ENCODE data around the gene APBB2.

The APBB2 gene

GRCh38 chr4:41043465-41043864 lies 170.9 kb downstream of the APBB2 start:
- in situ Hi-C loops (cut with HindIII; ENCODE audit: low sequenced_read_pairs): no loop called here
- H3K4me3 ChIP-seq (ENCODE audit: low read depth, low read length): no peak overlapping the region
- no peak for DNase-seq (ENCODE audit: low read depth)
- no peak for TF ChIP-seq CTCF (IDR thresholded peaks at IDR 0.05; ENCODE audit: low read depth, low read length, missing control alignments)

GRCh38 chr4:41041551-41041950 lies 172.8 kb downstream of the APBB2 start:
- TF ChIP-seq CTCF (IDR thresholded peaks at IDR 0.05; ENCODE audit: low read depth, low read length, missing control alignments): no peak
- H3K4me3 ChIP-seq (ENCODE audit: low read depth, low read length): no peak overlapping the region
- DNase-seq (ENCODE audit: low read depth): no peak
- in situ Hi-C loops (cut with HindIII; ENCODE audit: low sequenced_read_pairs): no loop called here

GRCh38 chr4:41039317-41039716 lies 175.0 kb downstream of the APBB2 start:
- in situ Hi-C loops (cut with HindIII; ENCODE audit: low sequenced_read_pairs): no loop called here
- TF ChIP-seq CTCF (IDR thresholded peaks at IDR 0.05; ENCODE audit: low read depth, low read length, missing control alignments): no peak

GRCh38 chr4:41038304-41038703 lies 176.0 kb downstream of the APBB2 start:
- H3K4me3 ChIP-seq (ENCODE audit: low read depth, low read length): no peak overlapping the region
- in situ Hi-C loops (cut with HindIII; ENCODE audit: low sequenced_read_pairs): no loop called here
- TF ChIP-seq CTCF (IDR thresholded peaks at IDR 0.05; ENCODE audit: low read depth, low read length, missing control alignments): no peak
- DNase-seq (ENCODE audit: low read depth): no peak

More at GRCh38 chr4:41039317-41039716, 175.0 kb downstream of the APBB2 start:
- no peak overlapping the region for H3K4me3 ChIP-seq (ENCODE audit: low read depth, low read length)
- DNase-seq (ENCODE audit: low read depth): no peak

- H3K4me3 ChIP-seq (ENCODE audit: low read depth, low read length): no peak overlapping the region
- in situ Hi-C loops (cut with HindIII; ENCODE audit: low sequenced_read_pairs): no loop called here
- TF ChIP-seq CTCF (IDR thresholded peaks at IDR 0.05; ENCODE audit: low read depth, low read length, missing control alignments): no peak
- no peak for DNase-seq (ENCODE audit: low read depth)
Measured at GRCh38 chr4:41029098-41029497, 185.2 kb downstream of the APBB2 start.

GRCh38 chr4:41028392-41029076 lies 185.8 kb downstream of the APBB2 start:
- H3K4me3 ChIP-seq (ENCODE audit: low read depth, low read length): no peak overlapping the region
- no peak for DNase-seq (ENCODE audit: low read depth)
- no peak for TF ChIP-seq CTCF (IDR thresholded peaks at IDR 0.05; ENCODE audit: low read depth, low read length, missing control alignments)
- in situ Hi-C loops (cut with HindIII; ENCODE audit: low sequenced_read_pairs): no loop called here
